HL-60/S4 (cell line): Measurements from ENCODE around the gene GGTLC1.

ENCODE experiments used
- in situ Hi-C: fragments of 300-500 bp; cut with MboI; formaldehyde crosslinking; loops from 2 replicates; pipeline ENCODE4 v1.14.3; 2022; ENCODE audit warnings: low sequenced_read_pairs

Gene GGTLC1

GRCh38 chr20:23971310-23971709 is 17.3 kb downstream of the GGTLC1 start:
- in situ Hi-C loops = no loop called here

DNA sequence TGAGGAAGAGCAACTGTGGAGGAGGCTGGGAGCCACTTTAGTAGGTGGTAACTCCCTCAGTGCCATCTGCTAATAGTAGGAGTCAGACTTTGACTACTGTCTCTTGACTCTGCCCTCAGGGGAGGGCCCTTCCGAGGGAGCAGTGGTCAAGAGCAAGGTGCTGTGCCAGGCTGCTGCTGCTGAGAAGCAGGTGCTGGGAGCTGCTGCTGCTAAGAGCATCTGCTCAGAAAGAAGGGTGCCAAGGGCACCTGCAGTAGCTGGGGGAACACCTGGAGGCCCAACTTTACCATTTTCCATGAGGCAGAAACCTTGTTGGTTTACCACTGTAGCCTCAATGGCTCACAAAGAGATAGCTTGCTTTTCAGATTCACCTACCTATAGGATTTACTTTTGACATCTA is 18.5 kb downstream of the GGTLC1 start:
- in situ Hi-C loops = no loop called here

DNA sequence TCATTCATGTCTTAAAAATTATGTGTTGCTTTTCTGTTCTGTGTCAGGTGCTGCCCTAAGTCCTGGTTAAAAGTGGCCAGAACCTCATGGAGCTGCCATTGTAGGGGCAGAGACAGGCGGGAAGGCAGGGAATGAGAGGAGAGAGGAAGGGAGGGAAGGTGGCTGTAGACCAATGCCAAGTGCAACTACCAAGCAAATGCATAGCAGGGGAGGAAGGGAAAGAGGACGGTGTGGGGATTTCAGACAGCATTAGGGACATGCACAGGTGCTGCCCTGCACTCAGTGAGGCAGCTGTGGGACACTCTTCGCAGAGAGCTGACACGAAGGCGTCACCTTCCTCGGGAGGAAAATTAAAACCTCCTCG is 21.0 kb downstream of the GGTLC1 start:
- in situ Hi-C loops = no loop called here

DNA sequence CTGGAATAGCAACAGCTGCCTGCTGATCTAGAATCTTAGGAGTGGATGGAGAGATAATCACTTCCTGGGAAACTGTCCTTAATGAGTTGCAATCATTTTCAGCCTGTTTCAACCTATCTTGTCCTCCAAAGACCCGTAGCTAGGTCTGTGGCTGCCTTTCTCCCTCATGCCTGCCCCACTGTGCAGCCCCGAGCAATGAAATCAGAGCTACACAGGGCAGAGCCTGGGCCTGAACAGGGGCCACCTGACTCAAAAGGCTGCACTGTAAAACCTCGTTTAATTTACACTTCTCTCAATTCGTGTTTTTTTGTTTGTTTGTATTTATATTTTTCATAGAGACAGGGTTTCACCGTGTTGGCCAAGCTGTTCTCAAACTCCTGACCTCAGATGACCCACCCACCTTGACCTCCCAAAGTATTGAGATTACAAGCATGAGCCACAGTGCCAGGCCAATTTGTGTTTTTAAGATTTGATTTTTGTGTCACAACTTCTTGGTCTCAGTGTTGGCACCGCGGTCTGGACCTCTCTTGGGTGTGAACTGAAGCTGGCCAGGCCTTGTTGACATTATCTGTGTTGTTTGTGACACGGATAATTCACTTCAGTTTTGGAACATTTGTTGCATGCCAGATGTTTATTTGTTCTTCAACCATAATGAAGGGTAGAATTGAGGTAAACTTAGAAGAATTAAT is 21.5 kb downstream of the GGTLC1 start:
- in situ Hi-C loops = no loop called here

GRCh38 chr20:23966298-23966697 is 22.3 kb downstream of the GGTLC1 start:
- in situ Hi-C loops = no loop called here

DNA sequence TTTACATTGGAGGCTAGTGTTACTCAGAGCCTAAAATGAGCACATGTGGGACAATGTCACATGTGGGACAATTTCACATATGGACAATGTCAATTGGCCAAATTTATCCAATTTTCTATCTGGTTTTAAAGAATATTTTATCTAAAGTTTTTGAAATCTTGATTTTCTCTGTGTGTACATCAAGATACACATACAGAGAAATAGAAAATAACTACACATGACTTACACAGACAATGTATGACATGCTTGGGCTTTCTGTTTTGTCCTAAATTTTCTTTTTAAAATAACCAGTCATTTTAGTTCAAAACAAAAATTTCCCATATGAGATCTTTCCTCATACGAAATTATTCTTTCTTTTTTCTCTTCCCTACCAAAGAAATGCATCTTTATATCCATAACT is 24.6 kb downstream of the GGTLC1 start:
- in situ Hi-C loops = no loop called here

GRCh38 chr20:23962272-23962671 is 26.3 kb downstream of the GGTLC1 start:
- in situ Hi-C loops = no loop called here

GRCh38 chr20:23959054-23959453 is 29.5 kb downstream of the GGTLC1 start:
- in situ Hi-C loops = no loop called here

- in situ Hi-C loops = no loop called here
Observed at GRCh38 chr20:23955896-23956295, 32.7 kb downstream of the GGTLC1 start.

DNA sequence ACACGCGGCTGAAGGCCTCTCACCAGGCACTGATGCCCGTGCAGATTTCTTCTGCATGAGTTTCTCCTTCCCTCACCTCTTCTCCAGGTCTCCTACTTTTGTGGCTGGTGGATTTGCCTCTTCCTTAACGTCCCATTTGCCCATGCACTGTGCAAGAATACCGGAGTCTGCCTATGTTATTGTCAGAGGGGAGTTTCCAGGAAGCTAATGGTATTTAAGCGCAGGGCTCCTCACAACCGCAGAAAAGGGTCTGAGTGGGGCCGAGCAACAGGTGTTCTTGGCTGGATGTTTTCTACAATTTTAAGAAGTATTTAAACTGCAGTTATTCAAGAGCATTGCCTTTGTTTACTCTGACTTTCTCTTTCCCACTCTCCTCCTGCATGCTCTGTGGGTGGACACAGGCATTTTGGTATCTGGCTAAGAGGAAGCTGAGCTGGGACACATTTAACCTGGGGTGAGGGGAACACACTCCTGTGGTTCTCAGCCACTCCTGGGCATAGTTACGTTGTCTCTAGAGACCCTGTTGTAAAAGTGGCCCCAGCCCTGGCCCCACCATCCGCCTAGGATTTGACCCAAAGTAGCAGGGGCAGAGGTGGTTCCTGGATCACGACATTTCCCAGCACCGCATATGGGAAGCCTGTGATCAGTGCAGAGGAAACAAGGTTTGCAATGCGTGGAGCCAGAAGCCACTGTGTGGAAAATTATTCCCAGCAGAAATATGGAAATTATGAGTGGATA is 34.4 kb downstream of the GGTLC1 start:
- in situ Hi-C loops = no loop called here

DNA sequence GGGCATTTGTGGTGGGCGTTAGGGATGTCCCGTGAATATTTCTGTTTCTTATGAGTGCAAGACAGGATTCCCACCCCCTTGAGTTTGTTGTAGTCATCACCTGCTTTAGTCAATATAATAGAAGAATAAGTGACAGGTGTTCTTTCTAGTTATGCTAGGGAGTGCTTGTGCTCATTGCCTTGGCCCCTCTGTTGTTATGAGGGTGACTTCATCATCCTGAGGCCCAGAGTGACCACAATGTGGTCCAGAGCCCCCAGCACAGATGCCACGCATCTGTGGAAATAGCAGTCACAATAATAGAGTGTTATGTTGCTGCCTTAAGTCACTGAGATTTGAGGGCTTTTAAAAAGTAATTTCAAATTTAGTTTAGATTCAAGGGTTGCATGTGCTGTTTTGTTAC is 42.4 kb downstream of the GGTLC1 start:
- in situ Hi-C loops = loop anchor here (25.0 kb wide), 1 partner anchor 966 kb away; no protein-coding TSS in a partner anchor

- in situ Hi-C loops = loop anchor here (25.0 kb wide), 1 partner anchor 969 kb away; no protein-coding TSS in a partner anchor
Observed at GRCh38 chr20:23943304-23943703, 45.3 kb downstream of the GGTLC1 start.

- in situ Hi-C loops = loop anchor here (25.0 kb wide), 1 partner anchor 973 kb away; no protein-coding TSS in a partner anchor
Observed at GRCh38 chr20:23939641-23940040, 48.9 kb downstream of the GGTLC1 start.

GRCh38 chr20:23939063-23939462 is 49.5 kb downstream of the GGTLC1 start:
- in situ Hi-C loops = loop anchor here (25.0 kb wide), 1 partner anchor 973 kb away; no protein-coding TSS in a partner anchor

GRCh38 chr20:23938118-23938438 is 50.5 kb downstream of the GGTLC1 start:
- in situ Hi-C loops = loop anchor here (25.0 kb wide), 1 partner anchor 974 kb away; no protein-coding TSS in a partner anchor

- in situ Hi-C loops = loop anchor here (25.0 kb wide), 1 partner anchor 975 kb away; no protein-coding TSS in a partner anchor
Observed at GRCh38 chr20:23937303-23938117, 51.1 kb downstream of the GGTLC1 start.
